ENCODE measurements around the gene PSORS1C1.

PSORS1C1 gene

DNA sequence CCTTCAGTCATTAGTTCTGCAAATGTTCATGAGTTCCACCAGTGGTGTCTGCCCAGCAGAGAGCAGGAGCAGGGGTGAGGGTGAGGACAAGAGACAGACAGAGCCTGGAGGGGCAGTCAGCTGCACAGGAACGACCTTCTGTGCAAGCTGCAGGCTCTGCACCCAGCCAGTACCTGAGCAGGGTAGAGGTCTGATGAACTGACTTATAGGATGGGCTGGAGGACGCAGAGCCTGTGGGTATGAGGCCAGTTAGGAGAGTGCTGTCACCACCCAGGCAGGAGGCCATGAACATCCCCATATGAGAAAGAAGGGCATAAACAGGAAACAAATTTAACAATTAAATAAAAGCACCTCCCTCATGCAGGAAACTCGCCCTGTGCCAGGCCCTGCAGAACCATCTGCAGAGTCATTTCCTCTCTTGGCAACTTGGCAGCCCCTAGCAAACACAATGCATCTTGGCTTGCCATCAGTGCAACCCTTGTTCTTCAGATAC lies 20.2 kb upstream of the PSORS1C1 start:
- DNase-seq (ENCODE audit: low read depth), result no peak
- in situ Hi-C loops (cut with HindIII; ENCODE audit: low sequenced_read_pairs), result no loop called here

DNA sequence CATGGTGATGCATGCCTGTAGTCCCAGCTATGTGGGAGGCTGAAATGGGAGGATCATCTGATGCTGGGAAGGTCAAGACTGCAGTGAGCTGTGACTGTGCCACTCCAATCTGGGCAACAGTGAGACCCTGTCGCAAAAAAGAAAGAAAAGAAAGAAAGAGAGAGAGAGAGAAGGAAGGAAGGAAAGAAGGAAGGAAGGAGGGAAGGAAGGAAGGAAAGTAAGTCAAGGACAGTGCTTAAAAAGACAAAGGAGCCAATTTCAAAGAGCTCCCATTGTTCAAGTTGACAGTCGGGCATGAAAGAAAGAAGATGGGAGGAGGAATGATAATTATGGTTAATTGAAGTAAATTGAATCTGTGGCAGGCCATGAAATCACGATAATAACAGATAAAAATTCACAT lies 18.4 kb upstream of the PSORS1C1 start:
- no peak for DNase-seq (ENCODE audit: low read depth)
- no peak overlapping the region for H3K4me3 ChIP-seq (ENCODE audit: low read depth, low read length)
- TF ChIP-seq CTCF (IDR thresholded peaks at IDR 0.05; ENCODE audit: low read depth, low read length, missing control alignments), result no peak
- in situ Hi-C loops (cut with HindIII; ENCODE audit: low sequenced_read_pairs), result no loop called here

More for the DNA sequence above, 20.2 kb upstream of the PSORS1C1 start:
- no peak for TF ChIP-seq CTCF (IDR thresholded peaks at IDR 0.05; ENCODE audit: low read depth, low read length, missing control alignments)
- no peak overlapping the region for H3K4me3 ChIP-seq (ENCODE audit: low read depth, low read length)

DNA sequence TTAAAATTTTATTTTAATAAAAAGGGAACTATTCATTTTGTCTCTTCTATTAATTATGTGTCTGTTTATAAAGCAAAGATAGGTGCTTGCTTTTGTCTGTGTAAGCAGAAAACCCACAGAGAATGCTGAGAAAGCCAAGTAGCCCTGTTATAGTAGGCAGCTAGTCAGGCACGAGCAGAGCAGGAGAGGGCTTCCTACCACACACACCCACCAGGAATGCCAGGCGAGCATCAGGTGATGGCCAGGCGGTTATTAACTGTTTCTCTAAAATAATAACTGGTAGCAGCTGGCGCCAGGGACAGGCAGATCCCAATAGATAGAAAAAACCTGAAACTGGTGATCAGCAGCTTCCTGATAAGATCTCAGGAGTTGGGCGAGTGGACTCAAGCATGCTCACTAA lies 17.9 kb upstream of the PSORS1C1 start:
- H3K4me3 ChIP-seq (ENCODE audit: low read depth, low read length), result no peak overlapping the region
- in situ Hi-C loops (cut with HindIII; ENCODE audit: low sequenced_read_pairs), result no loop called here
- TF ChIP-seq CTCF (IDR thresholded peaks at IDR 0.05; ENCODE audit: low read depth, low read length, missing control alignments), result no peak
- no peak for DNase-seq (ENCODE audit: low read depth)

DNA sequence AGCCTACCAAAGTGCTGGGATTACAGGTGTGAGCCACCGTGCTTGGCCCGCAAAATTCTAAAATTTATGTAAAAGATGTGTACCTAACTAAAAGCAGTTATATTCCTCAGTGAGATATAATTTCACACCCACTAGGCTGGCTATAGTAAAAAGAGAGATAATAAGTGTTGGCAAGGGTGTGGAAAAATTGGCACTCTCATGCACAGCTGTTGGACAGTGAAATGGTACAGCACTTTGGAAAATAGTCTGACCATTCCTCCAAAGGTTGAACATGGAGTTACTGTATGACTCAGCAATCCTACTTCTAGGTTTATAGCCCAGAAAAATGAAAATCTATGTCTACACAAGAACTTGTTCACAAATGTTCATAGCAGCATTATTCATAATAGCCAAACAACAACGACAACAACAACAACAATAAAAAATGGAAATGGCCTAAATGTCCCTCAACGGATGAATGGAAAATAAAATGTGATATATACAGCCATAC lies 16.1 kb upstream of the PSORS1C1 start:
- no peak for TF ChIP-seq CTCF (IDR thresholded peaks at IDR 0.05; ENCODE audit: low read depth, low read length, missing control alignments)
- in situ Hi-C loops (cut with HindIII; ENCODE audit: low sequenced_read_pairs), result no loop called here
- H3K4me3 ChIP-seq (ENCODE audit: low read depth, low read length), result no peak overlapping the region
- no peak for DNase-seq (ENCODE audit: low read depth)

- TF ChIP-seq CTCF (IDR thresholded peaks at IDR 0.05; ENCODE audit: low read depth, low read length, missing control alignments), result no peak
- DNase-seq (ENCODE audit: low read depth), result no peak
- in situ Hi-C loops (cut with HindIII; ENCODE audit: low sequenced_read_pairs), result no loop called here
- no peak overlapping the region for H3K4me3 ChIP-seq (ENCODE audit: low read depth, low read length)
These were observed 11.5 kb upstream of the PSORS1C1 start for GRCh38 chr6:31103136-31103535.

DNA sequence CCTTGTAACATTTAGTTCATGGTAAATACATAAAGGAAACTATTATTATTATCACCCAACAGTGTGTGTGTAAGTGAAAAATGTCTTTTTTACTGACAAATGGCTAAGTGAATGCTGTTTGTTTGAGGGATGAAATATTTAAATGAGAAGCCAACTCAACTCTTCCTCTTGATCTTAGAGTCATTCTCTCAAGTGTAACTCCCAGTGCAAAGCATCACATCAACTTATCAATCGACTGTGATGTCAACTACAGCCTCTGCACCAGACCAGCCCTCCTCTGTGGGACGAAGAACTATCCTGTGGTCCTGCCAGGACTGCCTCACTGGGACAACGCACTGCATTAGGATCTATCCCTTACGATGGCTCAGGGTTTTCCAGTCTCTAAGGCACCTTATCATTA lies 7.5 kb upstream of the PSORS1C1 start:
- DNase-seq (ENCODE audit: low read depth), result no peak
- no peak for TF ChIP-seq CTCF (IDR thresholded peaks at IDR 0.05; ENCODE audit: low read depth, low read length, missing control alignments)
- in situ Hi-C loops (cut with HindIII; ENCODE audit: low sequenced_read_pairs), result no loop called here
- H3K4me3 ChIP-seq (ENCODE audit: low read depth, low read length), result no peak overlapping the region

Data from astrocyte of the cerebellum (primary cell).